Astrocyte (in vitro differentiated cells and primary cell): ENCODE data around the gene PLEKHG5. TPM values are rescaled to one million over a fixed set of nuclear protein-coding genes. Genes with fewer than 3 reads are reported as not detected.

Experiments
- DNase-seq: peaks from one replicate; pipeline ENCODE4 v3.0.0-alpha.2; 2010; ENCODE audit warnings: low read depth
- FAIRE-seq: peaks from 2 replicates; lab custom pipeline; 2011; peaks lifted over from hg19 to GRCh38; lab: Jason Lieb, UNC
- H2AFZ ChIP-seq: 2 replicates; pipeline ENCODE4 v1.6.0; 2012; ENCODE audit warnings: low read depth, low read length, inconsistent platforms
- H3K27ac ChIP-seq: 2 replicates; pipeline ENCODE4 v1.5.1; 2011; ENCODE audit warnings: low read depth, low read length, inconsistent platforms
- H3K27me3 ChIP-seq: 2 replicates; pipeline ENCODE4 v1.6.0; 2011; ENCODE audit warnings: low read length, inconsistent platforms; ENCODE audit not compliant: insufficient read depth
- H3K36me3 ChIP-seq: 2 replicates; pipeline ENCODE4 v1.5.1; 2011; ENCODE audit warnings: low read length, inconsistent platforms; ENCODE audit not compliant: insufficient read depth
- H3K4me1 ChIP-seq: 2 replicates; pipeline ENCODE4 v1.5.1; 2011; ENCODE audit warnings: low read length, inconsistent platforms; ENCODE audit not compliant: insufficient read depth
- H3K4me2 ChIP-seq: 2 replicates; pipeline ENCODE4 v1.6.0; 2012; ENCODE audit warnings: low read length, inconsistent platforms
- H3K4me3 ChIP-seq: 2 replicates; pipeline ENCODE4 v1.5.1; 2011; ENCODE audit warnings: low read depth, mild to moderate bottlenecking, low read length, inconsistent platforms; ENCODE audit not compliant: insufficient read depth
- H3K79me2 ChIP-seq: 2 replicates; pipeline ENCODE4 v1.6.0; 2012; ENCODE audit warnings: mild to moderate bottlenecking, low read length, inconsistent platforms; ENCODE audit not compliant: insufficient read depth
- H3K9ac ChIP-seq: 2 replicates; pipeline ENCODE4 v1.6.0; 2012; ENCODE audit warnings: mild to moderate bottlenecking, low read length, inconsistent platforms
- H3K9me3 ChIP-seq: 2 replicates; pipeline ENCODE4 v1.5.1; 2012; ENCODE audit warnings: low read depth, mild to moderate bottlenecking, low read length, inconsistent platforms; ENCODE audit not compliant: insufficient read depth
- H4K20me1 ChIP-seq: 2 replicates; pipeline ENCODE4 v1.6.0; 2012; ENCODE audit warnings: low read length, inconsistent platforms; ENCODE audit not compliant: insufficient read depth
- H3K27ac Mint-ChIP-seq: one replicate; pipeline ENCODE4 v1.8.0; 2021; ENCODE audit warnings: mild to moderate bottlenecking, mixed read lengths; ENCODE audit not compliant: unreplicated experiment
- H3K27me3 Mint-ChIP-seq: one replicate; pipeline ENCODE4 v1.8.0; 2021; ENCODE audit warnings: low read depth, mixed read lengths; ENCODE audit not compliant: unreplicated experiment
- H3K36me3 Mint-ChIP-seq: one replicate; pipeline ENCODE4 v1.8.0; 2021; ENCODE audit warnings: low read depth, mixed read lengths; ENCODE audit not compliant: unreplicated experiment
- H3K4me1 Mint-ChIP-seq: one replicate; pipeline ENCODE4 v1.8.0; 2021; ENCODE audit warnings: low read depth, mixed read lengths; ENCODE audit not compliant: unreplicated experiment
- H3K4me3 Mint-ChIP-seq: one replicate; pipeline ENCODE4 v1.8.0; 2021; ENCODE audit warnings: mild to moderate bottlenecking, moderate library complexity, mixed read lengths; ENCODE audit not compliant: unreplicated experiment
- H3K9me3 Mint-ChIP-seq: one replicate; pipeline ENCODE4 v1.8.0; 2021; ENCODE audit warnings: mild to moderate bottlenecking, mixed read lengths; ENCODE audit not compliant: unreplicated experiment
- CTCF ChIP-seq: IDR thresholded peaks from 2 replicates; pipeline ENCODE4 v1.5.1; 2011; ENCODE audit warnings: low read depth, mild to moderate bottlenecking, inconsistent platforms, low read length, moderate library complexity; ENCODE audit not compliant: insufficient read depth
- EZH2 ChIP-seq: IDR thresholded peaks from 2 replicates; pipeline ENCODE4 v1.6.1; 2012; ENCODE audit warnings: mild to moderate bottlenecking, low read length, inconsistent platforms; ENCODE audit not compliant: insufficient read depth
- total RNA-seq: library from RNA; stranded (reverse); gene quantifications from 2 replicates; pipeline ENCODE4 v1.2.1, GENCODE V29; 2021

PLEKHG5 gene
- total RNA-seq, 1 donor from 2014 or later = 25.1 TPM

DNA sequence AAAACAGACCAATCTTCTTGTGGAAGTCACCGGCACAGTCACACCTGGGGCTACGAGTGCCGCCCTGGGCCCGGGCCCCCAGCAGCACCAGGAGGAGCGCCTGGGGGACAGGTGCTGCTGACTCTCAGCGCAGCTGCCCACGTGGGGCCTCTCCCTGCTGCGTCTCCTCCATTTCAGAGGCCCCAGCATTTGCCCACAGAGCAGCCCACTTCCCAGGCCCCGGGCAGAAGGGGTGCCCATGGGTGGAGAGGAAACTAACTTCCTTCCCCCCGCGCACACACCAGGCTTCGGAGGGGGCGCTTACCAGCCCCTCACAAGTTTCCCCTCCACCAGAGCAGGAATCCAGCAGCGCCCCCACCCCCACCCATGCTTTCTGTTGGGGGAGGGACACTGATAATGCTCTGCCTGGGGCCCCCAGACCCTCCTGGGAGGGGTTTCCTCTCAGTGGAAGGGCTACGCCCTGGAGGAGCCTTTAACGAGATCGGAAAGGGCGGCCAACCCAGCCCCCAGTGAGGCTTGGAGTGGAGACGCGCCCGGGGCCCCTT, 25.9 kb downstream of the PLEKHG5 start:
- H3K4me2 ChIP-seq = no peak overlapping the region
- Mint-ChIP-seq H3K4me1 (no peaks in the 10 kb centered on the region), H3K4me3 (no peak overlapping the region), H3K36me3 (peaks cover 32% of the 10 kb centered on the region), H3K9me3 (peaks cover 2% of the 10 kb centered on the region), H3K27ac (no peak overlapping the region), H3K27me3 (peaks cover 5% of the 10 kb centered on the region)
- H3K9ac ChIP-seq = no peak overlapping the region
- FAIRE-seq (no peak), DNase-seq (no peak)
- H3K4me3 ChIP-seq = no peak overlapping the region
- no peaks in the 10 kb centered on the region for H3K9me3 ChIP-seq
- H3K79me2 ChIP-seq = no peaks in the 10 kb centered on the region
- no peak overlapping the region for H2AFZ ChIP-seq
- H3K4me1 ChIP-seq = no peaks in the 10 kb centered on the region
- no peaks in the 10 kb centered on the region for H3K27me3 ChIP-seq
- TF ChIP-seq EZH2 (no peak), CTCF (no peak)
- peaks cover 10% of the 10 kb centered on the region for H3K36me3 ChIP-seq
- peaks cover 61% of the 10 kb centered on the region for H4K20me1 ChIP-seq
- no peak overlapping the region for H3K27ac ChIP-seq

GRCh38 chr1:6464915-6465314, 26.6 kb downstream of the PLEKHG5 start:
- no peak for DNase-seq
- Histone ChIP-seq H3K9ac (no peak overlapping the region), H3K9me3 (no peaks in the 10 kb centered on the region), H3K4me3 (no peak overlapping the region), H4K20me1 (peaks cover 56% of the 10 kb centered on the region), H3K27ac (no peak overlapping the region), H3K4me1 (no peaks in the 10 kb centered on the region), H2AFZ (no peak overlapping the region), H3K4me2 (no peak overlapping the region), H3K79me2 (no peaks in the 10 kb centered on the region), H3K36me3 (peaks cover 10% of the 10 kb centered on the region), H3K27me3 (no peaks in the 10 kb centered on the region)
- no peak overlapping the region for H3K27ac Mint-ChIP-seq
- H3K9me3 Mint-ChIP-seq = peaks cover 2% of the 10 kb centered on the region
- peaks cover 28% of the 10 kb centered on the region for H3K36me3 Mint-ChIP-seq
- TF ChIP-seq CTCF (no peak), EZH2 (no peak)
- FAIRE-seq = no peak
- H3K4me3 Mint-ChIP-seq = no peak overlapping the region
- no peaks in the 10 kb centered on the region for H3K4me1 Mint-ChIP-seq
- peaks cover 5% of the 10 kb centered on the region for H3K27me3 Mint-ChIP-seq

- TF ChIP-seq EZH2 (no peak), CTCF (no peak)
- Histone ChIP-seq H3K79me2 (no peaks in the 10 kb centered on the region), H2AFZ (no peak overlapping the region), H3K9me3 (no peaks in the 10 kb centered on the region), H3K27me3 (no peaks in the 10 kb centered on the region), H3K27ac (no peak overlapping the region), H4K20me1 (peaks cover 55% of the 10 kb centered on the region), H3K9ac (no peak overlapping the region), H3K4me1 (no peaks in the 10 kb centered on the region), H3K36me3 (peaks cover 6% of the 10 kb centered on the region), H3K4me3 (no peak overlapping the region), H3K4me2 (no peak overlapping the region)
- Mint-ChIP-seq H3K9me3 (peaks cover 2% of the 10 kb centered on the region), H3K4me1 (no peaks in the 10 kb centered on the region), H3K36me3 (peaks cover 28% of the 10 kb centered on the region), H3K4me3 (no peak overlapping the region), H3K27me3 (peaks cover 5% of the 10 kb centered on the region), H3K27ac (no peak overlapping the region)
- DNase-seq = no peak
- no peak for FAIRE-seq
Measured at GRCh38 chr1:6464514-6464836, 27.0 kb downstream of the PLEKHG5 start.
